Neural progenitor cell (in vitro differentiated cells): ENCODE results near the gene AGBL4. TPM values are rescaled to one million over a fixed set of nuclear protein-coding genes. Genes with fewer than 3 reads are reported as not detected.

Source experiments
- DNase-seq: peaks from one replicate; pipeline ENCODE4 v3.0.0-alpha.2; 2016; ENCODE audit warnings: low spot score
- H2AFZ ChIP-seq: fragments of 200-600 bp; sonication (generic); replicated peaks from 2 replicates; pipeline ENCODE4 v1.6.1; 2016; ENCODE audit warnings: antibody characterized with exemption
- H3F3A ChIP-seq: fragments of 200-600 bp; sonication (generic); 2 replicates; pipeline ENCODE4 v1.6.1; 2016; ENCODE audit warnings: antibody characterized with exemption, low read depth
- H3K27ac ChIP-seq: fragments of 200-600 bp; sonication (generic); 2 replicates; pipeline ENCODE4 v1.5.1; 2016; ENCODE audit warnings: mild to moderate bottlenecking
- H3K27me3 ChIP-seq: fragments of 200-600 bp; sonication (generic); 2 replicates; pipeline ENCODE4 v1.6.1; 2016; ENCODE audit warnings: mild to moderate bottlenecking, moderate library complexity
- H3K36me3 ChIP-seq: fragments of 200-600 bp; sonication (generic); 2 replicates; pipeline ENCODE4 v1.5.1; 2016
- H3K4me1 ChIP-seq: fragments of 200-600 bp; sonication (generic); 2 replicates; pipeline ENCODE4 v1.6.1; 2016; ENCODE audit warnings: mixed run types
- H3K4me2 ChIP-seq: fragments of 200-600 bp; sonication (generic); 2 replicates; pipeline ENCODE4 v1.6.1; 2016
- H3K4me3 ChIP-seq: fragments of 200-600 bp; sonication (generic); 2 replicates; pipeline ENCODE4 v1.5.1; 2016
- H3K79me2 ChIP-seq: fragments of 200-600 bp; sonication (generic); 2 replicates; pipeline ENCODE4 v1.6.1; 2016; ENCODE audit warnings: low read depth
- H3K9ac ChIP-seq: fragments of 200-600 bp; sonication (generic); 2 replicates; pipeline ENCODE4 v1.6.1; 2016
- H3K9me3 ChIP-seq: fragments of 200-600 bp; sonication (generic); 2 replicates; pipeline ENCODE4 v1.5.1; 2016; ENCODE audit warnings: low read depth
- H4K20me1 ChIP-seq: fragments of 200-600 bp; sonication (generic); 2 replicates; pipeline ENCODE4 v1.6.1; 2016; ENCODE audit warnings: low read depth
- H3K27ac Mint-ChIP-seq: 3 replicates; pipeline ENCODE4 v1.8.0; 2021; ENCODE audit warnings: mixed read lengths
- H3K27me3 Mint-ChIP-seq: 2 replicates; pipeline ENCODE4 v1.8.0; 2022; ENCODE audit warnings: low read depth, mild to moderate bottlenecking, inconsistent platforms, moderate library complexity, mixed read lengths; ENCODE audit not compliant: insufficient read depth
- H3K36me3 Mint-ChIP-seq: 3 replicates; pipeline ENCODE4 v1.8.0; 2021; ENCODE audit warnings: mixed read lengths
- H3K4me1 Mint-ChIP-seq: 3 replicates; pipeline ENCODE4 v1.8.0; 2021; ENCODE audit warnings: mixed read lengths
- H3K4me3 Mint-ChIP-seq: 3 replicates; pipeline ENCODE4 v1.8.0; 2021; ENCODE audit warnings: mild to moderate bottlenecking, moderate library complexity, mixed read lengths
- H3K9me3 Mint-ChIP-seq: 3 replicates; pipeline ENCODE4 v1.8.0; 2020; ENCODE audit warnings: mixed read lengths
- EZH2 ChIP-seq: fragments of 200-600 bp; sonication (generic); IDR thresholded peaks from 2 replicates; pipeline ENCODE4 v1.6.1; 2017; ENCODE audit warnings: antibody characterized with exemption, mild to moderate bottlenecking, moderate library complexity
- EZH2phosphoT487 ChIP-seq: fragments of 200-600 bp; sonication (generic); IDR thresholded peaks from 2 replicates; pipeline ENCODE4 v1.6.1; 2017; ENCODE audit warnings: antibody characterized with exemption
- total RNA-seq: library from RNA; depleted of rRNA; stranded (reverse); fragments of >200 nt; gene quantifications from 2 replicates; pipeline ENCODE4 v1.2.3, GENCODE V29; 2015; ENCODE audit warnings: low replicate concordance
- TF ChIP-seq, protein P1 (sequence below): fragments of 200-600 bp; sonication (generic); IDR thresholded peaks from 2 replicates; pipeline ENCODE4 v1.5.1; 2017; ENCODE audit warnings: antibody characterized with exemption, mild to moderate bottlenecking

AGBL4 gene
- total RNA-seq, 1 donor from 2014 or later, result 1.5 TPM

DNA sequence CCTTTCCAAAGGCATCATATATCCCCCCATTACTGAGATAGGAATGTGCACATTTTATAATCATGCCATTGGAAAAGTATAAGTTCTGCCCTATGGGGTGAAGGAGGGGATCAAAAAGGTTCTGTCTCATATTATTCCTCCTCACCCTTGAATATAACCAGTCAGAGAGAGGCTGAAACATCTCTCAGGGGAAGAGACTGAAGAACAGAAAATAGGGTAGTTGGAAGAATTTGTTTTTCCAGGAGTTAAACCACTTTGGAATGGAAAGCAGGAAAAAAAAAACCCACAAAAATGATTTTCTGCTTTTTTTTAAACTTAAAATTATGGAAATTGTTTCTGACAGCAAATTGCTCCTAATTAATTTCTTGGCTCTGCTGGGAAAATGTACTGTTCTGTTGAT lies 1194.3 kb downstream of the AGBL4 start:
- no peaks in the 10 kb centered on the region for H3K9me3 ChIP-seq
- no peak overlapping the region for H3K27ac ChIP-seq
- H3K36me3 Mint-ChIP-seq, result no peaks in the 10 kb centered on the region
- no peak overlapping the region for H3K27ac Mint-ChIP-seq
- no peaks in the 10 kb centered on the region for H3K9me3 Mint-ChIP-seq
- H3K27me3 Mint-ChIP-seq, result no peaks in the 10 kb centered on the region
- no peaks in the 10 kb centered on the region for H4K20me1 ChIP-seq
- no peak for DNase-seq
- H3F3A ChIP-seq, result no peaks in the 10 kb centered on the region
- no peak overlapping the region for H3K4me3 Mint-ChIP-seq
- no peaks in the 10 kb centered on the region for H3K4me1 Mint-ChIP-seq
- no peak overlapping the region for H2AFZ ChIP-seq
- no peaks in the 10 kb centered on the region for H3K79me2 ChIP-seq
- no peak overlapping the region for H3K4me3 ChIP-seq
- no peak overlapping the region for H3K4me2 ChIP-seq
- H3K4me1 ChIP-seq, result no peaks in the 10 kb centered on the region
- H3K36me3 ChIP-seq, result no peaks in the 10 kb centered on the region
- TF ChIP-seq EZH2phosphoT487, result no peak
- TF ChIP-seq EZH2, result no peak
- TF ChIP-seq, protein P1, sequence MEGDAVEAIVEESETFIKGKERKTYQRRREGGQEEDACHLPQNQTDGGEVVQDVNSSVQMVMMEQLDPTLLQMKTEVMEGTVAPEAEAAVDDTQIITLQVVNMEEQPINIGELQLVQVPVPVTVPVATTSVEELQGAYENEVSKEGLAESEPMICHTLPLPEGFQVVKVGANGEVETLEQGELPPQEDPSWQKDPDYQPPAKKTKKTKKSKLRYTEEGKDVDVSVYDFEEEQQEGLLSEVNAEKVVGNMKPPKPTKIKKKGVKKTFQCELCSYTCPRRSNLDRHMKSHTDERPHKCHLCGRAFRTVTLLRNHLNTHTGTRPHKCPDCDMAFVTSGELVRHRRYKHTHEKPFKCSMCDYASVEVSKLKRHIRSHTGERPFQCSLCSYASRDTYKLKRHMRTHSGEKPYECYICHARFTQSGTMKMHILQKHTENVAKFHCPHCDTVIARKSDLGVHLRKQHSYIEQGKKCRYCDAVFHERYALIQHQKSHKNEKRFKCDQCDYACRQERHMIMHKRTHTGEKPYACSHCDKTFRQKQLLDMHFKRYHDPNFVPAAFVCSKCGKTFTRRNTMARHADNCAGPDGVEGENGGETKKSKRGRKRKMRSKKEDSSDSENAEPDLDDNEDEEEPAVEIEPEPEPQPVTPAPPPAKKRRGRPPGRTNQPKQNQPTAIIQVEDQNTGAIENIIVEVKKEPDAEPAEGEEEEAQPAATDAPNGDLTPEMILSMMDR, result no peak
- peaks cover 21% of the 10 kb centered on the region for H3K27me3 ChIP-seq
- no peak overlapping the region for H3K9ac ChIP-seq

DNA sequence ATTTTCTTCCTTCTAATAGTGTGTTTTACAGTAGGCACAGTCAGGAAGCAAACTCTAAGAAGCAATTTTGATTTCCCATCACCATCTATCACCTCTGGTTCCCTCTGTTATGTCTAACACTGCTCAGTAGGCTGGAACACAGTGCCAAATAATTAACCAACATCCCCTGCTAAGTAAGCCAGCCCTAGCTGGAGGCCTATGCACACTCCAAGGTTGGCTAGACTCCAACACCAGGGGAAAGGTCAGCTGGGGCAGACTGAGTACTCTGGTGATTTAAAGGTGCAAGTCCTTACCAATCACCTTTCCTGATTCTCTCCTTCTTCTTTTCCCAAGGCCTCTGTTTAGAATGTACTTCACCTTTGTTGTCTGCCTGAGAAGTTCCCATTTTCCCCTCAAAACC lies 1200.6 kb downstream of the AGBL4 start:
- Mint-ChIP-seq H3K27ac (no peak overlapping the region), H3K36me3 (no peaks in the 10 kb centered on the region), H3K4me1 (no peaks in the 10 kb centered on the region), H3K9me3 (no peaks in the 10 kb centered on the region), H3K4me3 (no peak overlapping the region), H3K27me3 (no peaks in the 10 kb centered on the region)
- no peak overlapping the region for H3K4me2 ChIP-seq
- no peak overlapping the region for H3K4me3 ChIP-seq
- H3K9ac ChIP-seq, result no peak overlapping the region
- H2AFZ ChIP-seq, result no peak overlapping the region
- H3K79me2 ChIP-seq, result no peaks in the 10 kb centered on the region
- no peaks in the 10 kb centered on the region for H3F3A ChIP-seq
- H3K9me3 ChIP-seq, result no peaks in the 10 kb centered on the region
- no peak overlapping the region for H3K27ac ChIP-seq
- no peaks in the 10 kb centered on the region for H3K4me1 ChIP-seq
- DNase-seq, result no peak
- TF ChIP-seq EZH2, result no peak
- H4K20me1 ChIP-seq, result no peaks in the 10 kb centered on the region
- H3K27me3 ChIP-seq, result peaks cover 18% of the 10 kb centered on the region
- H3K36me3 ChIP-seq, result no peaks in the 10 kb centered on the region

DNA sequence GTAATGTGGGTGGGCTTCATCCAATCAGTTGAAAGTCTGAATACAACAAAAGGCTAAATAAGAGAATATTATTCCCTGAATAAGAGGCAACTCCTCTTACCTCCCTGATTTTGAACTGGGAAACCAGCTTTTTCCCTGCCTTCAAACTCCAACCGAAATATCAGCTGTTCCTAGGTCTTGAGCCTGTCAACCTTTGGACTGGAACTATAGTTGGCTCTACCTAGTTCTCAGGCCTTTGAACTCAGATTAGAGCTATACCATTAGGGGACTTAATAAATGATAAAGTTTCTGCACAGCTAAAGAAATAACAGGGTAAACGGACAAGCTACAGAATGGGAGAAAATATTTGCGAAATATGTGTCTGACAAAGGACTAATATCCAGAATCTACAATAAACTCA lies 1203.3 kb downstream of the AGBL4 start:
- Histone ChIP-seq H4K20me1 (no peaks in the 10 kb centered on the region), H3K4me2 (no peak overlapping the region), H2AFZ (no peak overlapping the region), H3K27ac (no peak overlapping the region), H3K36me3 (no peaks in the 10 kb centered on the region), H3K4me1 (no peaks in the 10 kb centered on the region), H3K27me3 (peaks cover under 1% of the 10 kb centered on the region), H3K9me3 (no peaks in the 10 kb centered on the region), H3K9ac (no peak overlapping the region), H3K79me2 (no peaks in the 10 kb centered on the region), H3K4me3 (no peak overlapping the region), H3F3A (no peaks in the 10 kb centered on the region)
- H3K4me3 Mint-ChIP-seq, result no peak overlapping the region
- no peaks in the 10 kb centered on the region for H3K4me1 Mint-ChIP-seq
- no peak for DNase-seq
- H3K27me3 Mint-ChIP-seq, result no peaks in the 10 kb centered on the region
- no peak overlapping the region for H3K27ac Mint-ChIP-seq
- TF ChIP-seq EZH2phosphoT487, result no peak
- no peaks in the 10 kb centered on the region for H3K9me3 Mint-ChIP-seq
- no peaks in the 10 kb centered on the region for H3K36me3 Mint-ChIP-seq

DNA sequence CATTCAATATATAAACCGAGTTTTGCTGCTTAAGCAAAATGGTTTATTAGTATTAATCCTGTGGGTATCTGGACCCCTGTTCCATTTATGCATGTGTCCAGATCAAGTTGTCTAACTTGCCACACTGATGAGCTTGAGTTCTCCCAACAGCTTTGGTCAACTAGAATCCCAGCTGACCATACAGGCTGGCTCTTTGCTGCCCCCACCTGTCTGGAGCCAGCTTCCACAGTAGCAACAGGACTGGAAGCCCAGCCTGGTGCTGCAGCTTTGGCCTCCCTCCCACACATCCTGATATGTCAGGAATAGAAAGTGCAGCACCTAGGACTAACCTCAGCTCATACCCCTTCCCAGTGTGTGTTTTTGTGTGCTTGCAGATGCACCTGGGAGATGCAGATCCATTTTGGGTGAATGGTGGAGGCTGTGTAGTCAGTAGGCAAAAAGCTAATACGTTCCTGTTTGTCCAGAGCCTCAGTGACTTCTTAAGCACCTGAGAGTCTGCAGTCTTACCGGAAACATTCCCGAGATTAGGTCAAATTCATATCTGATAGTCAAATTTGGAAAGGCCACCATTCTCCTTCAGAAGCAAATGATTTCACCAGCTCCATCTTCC lies 1206.1 kb downstream of the AGBL4 start:
- Mint-ChIP-seq H3K9me3 (no peaks in the 10 kb centered on the region), H3K27ac (no peak overlapping the region)
- peak overlapping the region; percentile 83 for H2AFZ ChIP-seq

More for the DNA sequence above, 1206.1 kb downstream of the AGBL4 start:
- Mint-ChIP-seq H3K4me3 (no peak overlapping the region), H3K36me3 (no peaks in the 10 kb centered on the region), H3K27me3 (peaks cover 3% of the 10 kb centered on the region), H3K4me1 (no peaks in the 10 kb centered on the region)
- Histone ChIP-seq H3K9me3 (no peaks in the 10 kb centered on the region), H3K9ac (no peak overlapping the region), H3K79me2 (no peaks in the 10 kb centered on the region), H3K27ac (no peak overlapping the region), H3K4me2 (no peak overlapping the region), H3F3A (no peaks in the 10 kb centered on the region), H3K4me1 (no peaks in the 10 kb centered on the region), H3K4me3 (no peak overlapping the region), H3K27me3 (no peaks in the 10 kb centered on the region), H3K36me3 (no peaks in the 10 kb centered on the region), H4K20me1 (no peaks in the 10 kb centered on the region)
- TF ChIP-seq EZH2 (no peak), EZH2phosphoT487 (no peak)
- TF ChIP-seq, protein P1, result peak; percentile 84
- peak; percentile 77 for DNase-seq
